ENCODE data around the gene STT3B.
"Not testable (repeated sequence)": the region's sequence is repeated elsewhere in the genome, so short reads cannot be mapped to it uniquely, and the experiment has no call there.

STT3B gene

DNA sequence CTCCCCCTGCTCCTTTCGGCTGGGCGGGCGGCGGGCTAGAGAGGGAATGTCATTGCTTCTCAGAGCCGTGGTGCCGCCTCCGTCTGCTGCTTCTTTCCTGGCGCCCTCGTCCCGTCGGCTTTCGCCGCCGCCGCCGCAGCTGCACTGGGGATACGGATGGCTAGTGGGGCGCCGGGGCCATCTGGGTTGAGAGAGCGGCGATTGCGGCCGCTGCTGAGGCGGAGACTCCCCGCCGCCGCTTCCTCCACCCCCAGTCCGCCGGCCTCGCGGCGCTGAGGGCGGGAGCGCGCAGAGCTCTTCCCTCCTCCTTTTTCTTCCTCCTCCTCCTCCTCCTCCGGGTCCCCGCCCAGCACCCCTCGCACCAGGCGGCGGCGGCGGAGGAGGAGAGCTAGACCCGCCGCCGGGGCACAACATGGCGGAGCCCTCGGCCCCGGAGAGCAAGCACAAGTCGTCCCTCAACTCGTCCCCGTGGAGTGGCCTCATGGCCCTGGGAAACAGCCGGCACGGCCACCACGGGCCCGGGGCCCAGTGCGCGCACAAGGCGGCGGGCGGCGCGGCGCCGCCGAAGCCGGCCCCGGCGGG, at the start of gene STT3B:
Gene STT3B (plus strand): TSS at position 339 of the 582 bp plus-strand sequence. CDS start 74 bp downstream, at position 413.
- H3K4me3 ChIP-seq (ENCODE audit: low read depth, low read length): peak within 1 kb of the TSS; percentile 66

DNA sequence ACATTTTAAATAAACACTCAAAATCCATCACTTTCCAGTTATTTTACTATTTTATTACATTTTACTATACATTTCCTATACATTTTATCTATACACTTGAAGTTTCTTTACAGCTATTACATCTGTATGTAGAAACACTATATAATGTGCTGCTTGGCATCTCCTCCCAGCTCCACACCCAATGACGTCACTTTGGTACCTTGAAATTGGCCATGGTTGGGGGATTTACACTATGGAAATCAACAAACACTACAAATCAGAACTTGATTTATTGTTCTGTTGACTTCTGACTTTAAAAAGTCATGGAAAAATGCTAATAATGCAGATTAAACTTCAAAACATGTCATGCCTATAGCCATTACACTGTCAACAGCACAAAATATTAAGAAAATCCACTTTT, 48.9 kb upstream of the STT3B start:
- H3K4me3 ChIP-seq (ENCODE audit: low read depth, low read length): no peak overlapping the region

DNA sequence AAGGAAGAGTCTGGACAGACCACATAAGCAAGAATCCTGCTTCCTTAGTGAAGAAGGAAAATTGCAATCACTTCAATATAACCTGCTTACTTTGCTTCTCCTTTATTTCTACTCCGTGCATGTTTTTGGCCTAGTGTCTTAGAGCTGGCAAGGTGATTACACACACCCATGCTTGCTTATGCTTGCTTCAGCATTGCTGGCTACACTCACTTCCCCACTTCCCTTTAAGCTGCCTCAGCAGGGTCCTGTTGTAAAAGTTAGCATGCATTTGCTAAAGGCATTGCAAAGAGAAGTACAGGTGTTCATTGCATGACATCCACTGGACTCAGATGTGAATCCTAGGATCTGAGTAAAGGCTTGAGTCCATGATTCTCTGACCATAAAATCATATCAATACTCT, 47.5 kb upstream of the STT3B start:
- no peak overlapping the region for H3K4me3 ChIP-seq (ENCODE audit: low read depth, low read length)

DNA sequence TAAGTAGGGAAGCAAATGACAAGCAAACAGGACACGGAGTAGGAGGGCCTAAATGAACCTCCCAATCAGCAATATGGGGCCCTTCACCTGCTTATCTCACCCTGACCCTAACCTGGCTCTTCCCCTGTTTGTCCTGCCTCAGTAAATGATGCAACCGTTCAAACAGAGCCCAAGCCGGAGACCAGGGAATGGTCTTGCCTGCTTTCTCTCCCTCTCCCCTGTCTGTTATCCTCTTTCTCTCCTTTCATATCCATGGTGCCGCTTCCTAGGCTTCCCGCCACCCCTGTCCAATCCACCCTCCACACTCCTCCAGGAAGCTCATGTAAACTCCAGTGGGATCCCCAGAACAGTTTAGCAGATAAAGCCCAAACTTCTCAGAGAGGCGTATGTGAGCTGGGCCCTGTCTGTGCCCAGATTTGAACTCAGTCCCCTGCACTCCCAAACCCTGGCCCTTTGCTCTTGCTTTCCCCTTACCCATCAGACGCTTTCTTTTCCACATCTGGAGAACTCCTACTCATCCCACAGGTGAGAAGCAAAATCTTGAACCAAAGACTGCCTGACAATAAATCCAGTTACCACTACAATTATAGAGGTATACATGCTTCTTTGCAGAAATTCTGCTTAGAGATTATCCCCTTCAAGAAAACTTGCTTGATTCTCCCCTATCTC, 45.7 kb upstream of the STT3B start:
- H3K4me3 ChIP-seq (ENCODE audit: low read depth, low read length): no peak overlapping the region

- no peak overlapping the region for H3K4me3 ChIP-seq (ENCODE audit: low read depth, low read length)
Observed at GRCh38 chr3:31488475-31489017, 44.2 kb upstream of the STT3B start.

DNA sequence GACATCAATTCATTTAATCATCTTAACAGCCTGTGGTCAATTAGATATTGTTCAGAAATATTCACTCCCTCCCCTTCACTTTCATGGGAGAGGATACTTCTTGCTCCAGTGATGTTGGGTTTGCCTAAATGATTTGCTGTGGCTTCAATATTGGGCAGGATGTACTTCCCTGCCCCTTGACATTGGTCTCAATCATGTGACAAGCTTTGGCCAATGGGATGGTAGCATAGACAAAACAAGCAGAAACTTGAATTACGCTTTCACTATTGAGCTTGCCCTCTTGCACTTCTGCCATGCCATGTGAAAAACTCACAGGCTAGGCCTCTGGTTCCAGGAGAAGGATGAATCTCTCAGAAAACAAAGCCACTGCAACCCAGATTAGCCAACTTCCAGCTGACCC, 42.2 kb upstream of the STT3B start:
- no peak overlapping the region for H3K4me3 ChIP-seq (ENCODE audit: low read depth, low read length)

DNA sequence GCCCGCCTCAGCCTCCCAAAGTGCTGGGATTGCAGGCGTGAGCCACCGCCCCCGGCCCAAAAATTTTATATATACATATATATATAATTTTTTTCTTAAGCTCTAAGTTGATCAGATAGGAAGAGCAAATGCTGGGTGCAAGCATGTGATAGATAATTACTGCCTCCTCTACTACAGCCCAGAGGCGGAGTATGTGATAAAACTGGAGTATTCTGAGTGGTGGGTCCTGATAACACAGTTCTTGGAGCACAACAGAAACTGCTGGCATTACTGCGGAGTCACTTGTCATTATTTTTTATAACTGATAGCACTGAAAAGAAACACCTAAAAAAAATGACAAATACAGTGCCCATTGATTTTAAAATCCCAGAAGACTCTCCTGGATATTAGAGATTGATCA, 41.1 kb upstream of the STT3B start:
- no peak overlapping the region for H3K4me3 ChIP-seq (ENCODE audit: low read depth, low read length)

GRCh38 chr3:31493149-31493548, 39.6 kb upstream of the STT3B start:
- H3K4me3 ChIP-seq (ENCODE audit: low read depth, low read length): no peak overlapping the region

GRCh38 chr3:31495971-31496665, 36.6 kb upstream of the STT3B start:
- no peak overlapping the region for H3K4me3 ChIP-seq (ENCODE audit: low read depth, low read length)

DNA sequence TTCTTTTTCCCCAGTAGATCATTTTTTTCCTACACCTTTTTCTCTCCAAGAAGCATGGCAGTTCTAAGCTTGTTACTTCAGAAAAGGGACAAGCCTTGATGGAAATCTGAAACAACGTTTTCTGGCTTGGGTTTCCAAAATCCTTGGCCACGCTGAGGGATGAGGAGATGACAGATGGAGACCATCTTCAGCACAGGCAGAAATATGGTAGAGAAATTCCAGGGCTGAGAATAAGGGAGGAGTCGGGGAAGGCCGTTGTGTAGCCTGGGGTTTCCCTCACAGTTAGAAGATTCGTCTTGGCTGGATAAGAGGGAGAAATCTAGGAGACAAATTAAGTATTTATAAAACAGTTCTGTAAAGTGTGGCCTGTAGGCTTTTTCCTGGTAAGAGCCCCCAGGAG, 33.9 kb upstream of the STT3B start:
- no peak overlapping the region for H3K4me3 ChIP-seq (ENCODE audit: low read depth, low read length)

DNA sequence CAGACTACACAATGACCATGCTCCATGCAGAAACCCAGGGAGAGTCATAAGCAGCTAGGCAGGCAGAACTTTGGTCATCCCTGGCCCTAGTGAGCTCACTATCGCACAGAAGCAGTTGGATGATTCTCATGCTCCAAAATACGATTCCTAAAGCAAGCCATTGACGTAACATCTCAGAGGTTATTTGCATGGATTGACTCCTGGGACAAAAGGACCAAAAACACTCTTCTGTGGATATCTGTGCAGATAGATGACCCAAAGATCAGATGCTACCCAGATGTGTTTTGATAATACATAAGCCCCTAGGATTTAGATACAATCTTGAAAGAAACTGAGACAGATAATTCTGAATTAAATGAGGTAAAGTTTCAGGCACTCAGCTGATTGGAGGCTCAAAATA, 33.4 kb upstream of the STT3B start:
- no peak overlapping the region for H3K4me3 ChIP-seq (ENCODE audit: low read depth, low read length)

DNA sequence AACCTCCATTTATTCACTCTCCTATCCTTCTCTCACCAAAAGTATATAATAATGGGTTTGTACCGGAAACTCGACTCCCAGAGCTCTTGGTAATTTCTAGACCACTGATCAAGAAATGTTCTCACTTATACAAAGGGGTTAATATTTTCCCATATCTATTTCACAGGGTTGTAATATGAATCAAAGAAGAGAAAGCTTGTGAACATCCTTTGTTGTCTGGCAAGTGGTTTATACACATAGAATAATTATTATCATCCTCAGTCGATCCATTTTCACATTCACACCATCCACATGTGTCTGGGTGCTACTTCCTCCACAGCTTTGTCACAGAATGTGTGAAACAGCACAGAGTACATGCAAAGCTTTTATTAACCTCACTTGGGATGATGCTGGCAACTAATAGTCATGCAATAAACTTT, 29.9 kb upstream of the STT3B start:
- H3K4me3 ChIP-seq (ENCODE audit: low read depth, low read length): no peak overlapping the region

GRCh38 chr3:31503456-31503855, 29.3 kb upstream of the STT3B start:
- no peak overlapping the region for H3K4me3 ChIP-seq (ENCODE audit: low read depth, low read length)

DNA sequence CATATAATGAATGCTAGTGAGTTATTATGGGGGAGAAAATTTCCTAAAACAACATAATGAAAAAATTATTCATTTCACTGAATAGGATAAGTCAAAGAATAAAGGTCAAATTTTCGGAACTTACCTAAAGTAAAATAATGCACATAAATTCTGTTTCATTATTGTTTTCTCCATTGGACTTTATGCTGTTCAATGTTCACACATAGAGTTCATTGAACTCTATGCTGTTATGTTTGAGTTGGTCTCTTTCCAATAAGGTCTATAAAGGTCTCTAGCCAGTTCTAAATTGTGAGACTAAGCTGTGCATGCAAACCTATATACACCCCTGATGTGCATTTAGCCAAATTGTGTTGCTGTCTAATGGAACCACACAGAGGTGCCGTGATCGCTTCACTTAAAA, 28.5 kb upstream of the STT3B start:
- no peak overlapping the region for H3K4me3 ChIP-seq (ENCODE audit: low read depth, low read length)

DNA sequence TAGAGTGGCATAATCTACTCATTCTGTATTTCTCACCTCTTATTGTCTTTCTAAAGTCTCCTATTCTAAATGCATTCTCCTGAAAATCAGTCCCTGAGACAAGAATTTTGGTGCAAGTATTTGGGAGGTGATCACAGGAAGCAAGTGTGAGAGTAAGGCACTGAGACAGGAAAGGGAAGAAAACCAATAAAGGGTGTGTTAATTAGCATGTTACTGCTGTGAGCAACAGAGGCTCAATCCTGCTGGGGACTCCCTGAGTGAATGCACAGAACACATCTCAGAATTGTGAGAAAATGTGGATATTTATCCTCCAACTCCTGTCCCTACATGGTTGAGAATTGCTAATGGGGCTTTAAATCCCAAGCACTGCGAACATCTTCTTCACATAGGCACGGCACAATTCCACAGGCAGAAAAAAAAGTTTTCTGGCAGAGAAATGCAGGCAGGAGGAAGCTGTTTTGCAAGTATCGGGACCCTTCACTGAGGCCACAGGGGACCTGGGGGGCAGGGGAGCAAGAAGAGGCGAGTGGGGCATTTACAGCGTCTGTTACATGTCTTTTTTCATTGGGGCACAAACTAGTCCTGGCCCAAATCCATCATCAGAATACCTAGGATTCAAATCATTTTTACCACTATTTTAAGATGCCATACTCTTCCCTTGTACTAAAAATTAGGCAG, 27.2 kb upstream of the STT3B start:
- H3K4me3 ChIP-seq (ENCODE audit: low read depth, low read length): no peak overlapping the region

GRCh38 chr3:31506515-31506914, 26.2 kb upstream of the STT3B start:
- not testable (repeated sequence) for H3K4me3 ChIP-seq (ENCODE audit: low read depth, low read length)

DNA sequence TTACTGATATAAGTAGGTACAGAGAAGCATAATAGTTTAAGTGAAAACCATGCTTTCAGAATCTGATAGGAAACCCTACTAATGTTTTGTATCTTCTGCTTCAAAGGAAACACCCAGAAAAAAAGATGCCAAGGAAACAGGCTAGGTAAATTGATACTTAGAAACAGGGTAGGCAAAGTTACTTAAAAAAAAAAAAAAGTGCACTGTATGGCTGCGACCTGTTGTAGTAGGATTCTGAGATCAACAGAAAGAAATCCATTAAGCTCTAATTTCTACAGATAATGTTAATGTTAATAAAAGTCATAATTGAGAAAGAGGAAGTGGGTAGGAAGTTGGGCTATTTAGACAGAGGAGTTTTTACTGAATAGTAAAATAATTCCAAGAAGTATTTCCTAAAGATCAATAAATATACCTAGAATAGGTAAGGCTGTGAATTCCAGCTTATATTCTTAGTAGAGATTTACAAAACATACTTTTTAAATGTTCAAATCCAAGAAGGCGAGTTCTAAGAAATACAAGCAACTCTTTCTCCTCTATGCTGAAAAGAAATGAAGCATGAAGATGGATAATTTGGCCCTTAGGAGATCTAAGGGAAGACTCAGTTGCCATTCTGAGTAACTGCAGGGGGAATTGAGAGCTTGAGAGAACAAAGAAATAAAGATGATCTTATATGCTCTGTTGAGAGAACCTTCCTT, 24.1 kb upstream of the STT3B start:
- H3K4me3 ChIP-seq (ENCODE audit: low read depth, low read length): no peak overlapping the region

- H3K4me3 ChIP-seq (ENCODE audit: low read depth, low read length): no peak overlapping the region
Observed at GRCh38 chr3:31509147-31509728, 23.5 kb upstream of the STT3B start.

DNA sequence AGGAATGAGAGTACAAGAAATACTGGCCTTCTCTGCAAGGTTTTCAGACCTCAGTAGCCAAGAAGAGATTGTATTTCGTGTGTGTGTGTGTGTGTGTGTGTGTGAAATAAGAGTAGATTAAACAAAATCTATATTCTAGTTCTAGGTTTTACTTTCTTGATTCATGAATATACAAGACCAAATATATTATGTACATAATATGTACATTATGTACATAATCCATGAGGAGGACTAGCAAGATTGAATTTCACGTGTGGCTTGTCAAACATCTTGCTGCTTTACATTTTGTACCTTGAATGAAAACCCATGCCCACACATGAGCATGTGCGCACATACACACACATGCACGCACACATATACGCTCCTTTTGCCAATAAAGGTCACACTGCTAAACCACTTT, 18.2 kb upstream of the STT3B start:
- H3K4me3 ChIP-seq (ENCODE audit: low read depth, low read length): no peak overlapping the region

GRCh38 chr3:31515486-31516284, 17.0 kb upstream of the STT3B start:
- H3K4me3 ChIP-seq (ENCODE audit: low read depth, low read length): no peak overlapping the region

Measured in iPS-11a (cell line).